Trophoblast cell (in vitro differentiated cells and primary cell): ENCODE data around the gene ADCY9.

Source experiments
- DNase-seq, 2 donors: peaks; one replicate each; pipeline ENCODE4 v3.0.0-alpha.2; 2016
- H2AFZ ChIP-seq: 2 replicates; pipeline ENCODE4 v1.6.1; 2013; ENCODE audit warnings: low read length, moderate library complexity, mild to moderate bottlenecking; ENCODE audit not compliant: insufficient read depth, poor library complexity
- H2AK5ac ChIP-seq: 2 replicates; pipeline ENCODE4 v1.6.1; 2013; ENCODE audit warnings: mild to moderate bottlenecking, low read length
- H2BK120ac ChIP-seq: 2 replicates; pipeline ENCODE4 v1.6.1; 2013; ENCODE audit warnings: low read length, mild to moderate bottlenecking, moderate library complexity; ENCODE audit not compliant: insufficient read depth, poor library complexity
- H2BK12ac ChIP-seq: 2 replicates; pipeline ENCODE4 v1.6.1; 2013; ENCODE audit warnings: mild to moderate bottlenecking, low read length, moderate library complexity
- H2BK5ac ChIP-seq: 2 replicates; pipeline ENCODE4 v1.6.1; 2013; ENCODE audit warnings: low read length, low read depth, moderate library complexity, mild to moderate bottlenecking; ENCODE audit not compliant: poor library complexity
- H3K14ac ChIP-seq: 2 replicates; pipeline ENCODE4 v1.6.1; 2013; ENCODE audit warnings: mild to moderate bottlenecking, low read length
- H3K18ac ChIP-seq: 2 replicates; pipeline ENCODE4 v1.6.1; 2013; ENCODE audit warnings: mild to moderate bottlenecking, low read length
- H3K23ac ChIP-seq: 2 replicates; pipeline ENCODE4 v1.6.1; 2013; ENCODE audit warnings: low read length
- H3K27ac ChIP-seq: 2 replicates; pipeline ENCODE4 v1.5.1; 2013; ENCODE audit warnings: low read depth, mild to moderate bottlenecking, inconsistent platforms, low read length, moderate library complexity
- H3K27me3 ChIP-seq: 2 replicates; pipeline ENCODE4 v1.6.1; 2013; ENCODE audit warnings: inconsistent platforms, mild to moderate bottlenecking, low read length, moderate library complexity; ENCODE audit not compliant: insufficient read depth
- H3K36me3 ChIP-seq, 2 experiments: 1 replicate in 1 of 2; 2 replicates in 1 of 2; pipeline ENCODE4 v1.6.1; 2013; ENCODE audit warnings: low read length in 2 of 2, mild to moderate bottlenecking in 2 of 2, moderate library complexity in 1 of 2; ENCODE audit not compliant: insufficient read depth in 2 of 2, control insufficient read depth in 1 of 2
- H3K4ac ChIP-seq: 2 replicates; pipeline ENCODE4 v1.6.1; 2013; ENCODE audit warnings: low read depth, mild to moderate bottlenecking, low read length, moderate library complexity
- H3K4me1 ChIP-seq, 2 experiments: 1 replicate in 1 of 2; 2 replicates in 1 of 2; pipeline ENCODE4 v1.6.1; 2013; ENCODE audit warnings: low read length in 2 of 2, mild to moderate bottlenecking in 2 of 2, moderate library complexity in 1 of 2; ENCODE audit not compliant: insufficient read depth in 2 of 2, control insufficient read depth in 1 of 2
- H3K4me2 ChIP-seq: 2 replicates; pipeline ENCODE4 v1.6.1; 2013; ENCODE audit warnings: inconsistent platforms, mild to moderate bottlenecking, low read length, moderate library complexity
- H3K4me3 ChIP-seq: 2 replicates; pipeline ENCODE4 v1.5.1; 2013; ENCODE audit warnings: mild to moderate bottlenecking, low read depth, low read length, inconsistent platforms
- H3K79me1 ChIP-seq: one replicate; pipeline ENCODE4 v1.6.1; 2013; ENCODE audit warnings: low read length
- H3K79me2 ChIP-seq: 2 replicates; pipeline ENCODE4 v1.6.1; 2013; ENCODE audit warnings: low read length, mild to moderate bottlenecking; ENCODE audit not compliant: control insufficient read depth, insufficient read depth, poor library complexity
- H3K9ac ChIP-seq: 2 replicates; pipeline ENCODE4 v1.6.1; 2013; ENCODE audit warnings: mild to moderate bottlenecking, low read length
- H3K9me3 ChIP-seq: 2 replicates; pipeline ENCODE4 v1.6.1; 2013; ENCODE audit warnings: low read depth, mild to moderate bottlenecking, control low read depth, inconsistent platforms, low read length; ENCODE audit not compliant: insufficient read depth
- H4K12ac ChIP-seq: 2 replicates; pipeline ENCODE4 v1.6.1; 2013; ENCODE audit warnings: low read depth, mild to moderate bottlenecking, low read length, moderate library complexity
- H4K8ac ChIP-seq: 2 replicates; pipeline ENCODE4 v1.6.1; 2013; ENCODE audit warnings: low read depth, mild to moderate bottlenecking, low read length, moderate library complexity
- H4K91ac ChIP-seq: one replicate; pipeline ENCODE4 v1.6.1; 2013; ENCODE audit warnings: low read depth, mild to moderate bottlenecking, low read length, moderate library complexity
- WGBS: extraction: QIAGEN DNeasy Blood & Tissue Kit; methylation state at CpG from one replicate; pipeline ENCODE4 v1.1.7; 2013; ENCODE audit warnings: missing lambda C conversion rate; ENCODE audit not compliant: insufficient read length, insufficient coverage; ENCODE audit errors: extremely low coverage; 5-methylcytosine and 5-hydroxymethylcytosine counted together

Gene ADCY9

GRCh38 chr16:4086153-4086552 lies 30.1 kb downstream of the ADCY9 start:
- Histone ChIP-seq H4K12ac (no peak overlapping the region), H3K79me2 (no peaks in the 10 kb centered on the region), H3K36me3 (peaks cover 1 to 3% of the 10 kb centered on the region in 2 experiments), H3K9me3 (peaks cover 3% of the 10 kb centered on the region), H3K18ac (peak overlapping the region; percentile 69), H3K4me2 (no peak overlapping the region), H3K4ac (peak overlapping the region; percentile 1), H3K27ac (no peak overlapping the region), H3K4me1 (peaks cover 11 to 13% of the 10 kb centered on the region in 2 experiments), H3K27me3 (no peaks in the 10 kb centered on the region), H3K4me3 (no peak overlapping the region), H3K23ac (no peak overlapping the region), H2BK5ac (no peak overlapping the region), H4K91ac (peak overlapping the region; percentile 52), H2BK120ac (peak overlapping the region; percentile 8), H2BK12ac (peak overlapping the region; percentile 69), H2AFZ (no peak overlapping the region), H3K9ac (no peak overlapping the region), H3K14ac (peak overlapping the region; percentile 53), H3K79me1 (peaks cover 3% of the 10 kb centered on the region), H2AK5ac (peak overlapping the region; percentile 97), H4K8ac (no peak overlapping the region)
- whole genome bisulfite sequencing, result no CpG with 5 or more reads among the region's 15 CpGs
- DNase-seq, result no peak

- Histone ChIP-seq H3K4me1 (peaks cover 11 to 13% of the 10 kb centered on the region in 2 experiments), H3K9me3 (peaks cover 3% of the 10 kb centered on the region), H3K4me3 (no peak overlapping the region), H2AFZ (no peak overlapping the region), H2AK5ac (no peak overlapping the region), H4K91ac (peak overlapping the region; percentile 45), H3K14ac (no peak overlapping the region), H2BK12ac (no peak overlapping the region), H3K9ac (no peak overlapping the region), H3K4ac (no peak overlapping the region), H3K79me2 (no peaks in the 10 kb centered on the region), H2BK120ac (no peak overlapping the region), H3K4me2 (no peak overlapping the region), H4K12ac (no peak overlapping the region), H3K79me1 (peaks cover 3% of the 10 kb centered on the region), H3K18ac (no peak overlapping the region), H2BK5ac (no peak overlapping the region), H3K23ac (no peak overlapping the region), H3K27me3 (no peaks in the 10 kb centered on the region), H4K8ac (no peak overlapping the region), H3K27ac (no peak overlapping the region), H3K36me3 (peaks cover 1 to 3% of the 10 kb centered on the region in 2 experiments)
- peak; percentile 56 to 60 for DNase-seq
- WGBS, result no CpG with 5 or more reads among the region's 12 CpGs
These were observed 30.8 kb downstream of the ADCY9 start for GRCh38 chr16:4085405-4085970.

DNA sequence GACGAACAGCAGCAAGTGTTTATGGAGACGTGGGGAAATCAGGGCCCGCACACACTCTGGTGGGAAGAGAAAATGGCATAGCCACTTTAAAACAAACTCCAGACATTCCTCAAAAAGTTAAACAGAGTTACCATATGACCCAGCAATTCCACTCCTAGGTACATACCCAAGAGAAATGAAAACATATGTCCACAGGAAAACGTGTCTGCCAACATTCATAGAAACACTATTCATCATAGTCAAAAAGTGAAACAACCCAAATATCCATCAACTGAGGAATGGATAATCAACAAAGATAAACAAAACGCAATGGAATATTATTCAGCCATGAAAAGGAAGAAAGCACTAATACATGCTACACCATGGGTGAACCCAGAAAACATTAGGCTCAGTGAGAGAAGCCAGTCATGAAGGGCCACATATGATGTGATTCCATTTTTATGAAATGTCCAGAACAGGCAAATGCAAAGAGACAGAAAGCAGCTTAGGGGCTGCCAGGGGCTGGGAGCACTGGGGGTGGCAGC lies 32.8 kb downstream of the ADCY9 start:
- no peak overlapping the region for H2AK5ac ChIP-seq
- peaks cover 3% of the 10 kb centered on the region for H3K79me1 ChIP-seq
- H4K91ac ChIP-seq, result no peak overlapping the region
- no peak overlapping the region for H3K4me2 ChIP-seq
- peaks cover 11 to 13% of the 10 kb centered on the region in 2 experiments for H3K4me1 ChIP-seq
- H3K4me3 ChIP-seq, result no peak overlapping the region
- H3K27ac ChIP-seq, result no peak overlapping the region
- H3K9ac ChIP-seq, result no peak overlapping the region
- no peak overlapping the region for H2BK5ac ChIP-seq
- no peak overlapping the region for H3K14ac ChIP-seq
- H3K27me3 ChIP-seq, result no peaks in the 10 kb centered on the region
- no peak overlapping the region for H2AFZ ChIP-seq
- H4K12ac ChIP-seq, result no peak overlapping the region
- H3K4ac ChIP-seq, result no peak overlapping the region
- H4K8ac ChIP-seq, result no peak overlapping the region
- H2BK120ac ChIP-seq, result no peak overlapping the region
- H3K18ac ChIP-seq, result no peak overlapping the region
- WGBS, result no CpG with 5 or more reads among the region's 5 CpGs
- peaks cover 1 to 3% of the 10 kb centered on the region in 2 experiments for H3K36me3 ChIP-seq
- no peak overlapping the region for H3K23ac ChIP-seq
- H2BK12ac ChIP-seq, result no peak overlapping the region
- H3K79me2 ChIP-seq, result no peaks in the 10 kb centered on the region
- peaks cover 3% of the 10 kb centered on the region for H3K9me3 ChIP-seq
- peak in 1 of 2 donors; percentile 67 for DNase-seq

GRCh38 chr16:4082474-4083044 lies 33.7 kb downstream of the ADCY9 start:
- Histone ChIP-seq H2AFZ (no peak overlapping the region), H3K27me3 (no peaks in the 10 kb centered on the region), H4K12ac (no peak overlapping the region), H3K9me3 (peaks cover 3% of the 10 kb centered on the region), H3K14ac (no peak overlapping the region), H2AK5ac (no peak overlapping the region), H3K4me3 (peak overlapping the region; percentile 57), H4K91ac (no peak overlapping the region), H4K8ac (no peak overlapping the region), H3K18ac (no peak overlapping the region), H2BK12ac (no peak overlapping the region), H3K79me2 (no peaks in the 10 kb centered on the region), H3K27ac (no peak overlapping the region), H3K23ac (peak overlapping the region; percentile 100), H3K4me1 (peaks cover 11 to 13% of the 10 kb centered on the region in 2 experiments), H3K4me2 (no peak overlapping the region), H2BK5ac (no peak overlapping the region), H2BK120ac (no peak overlapping the region), H3K79me1 (peaks cover 3% of the 10 kb centered on the region), H3K4ac (no peak overlapping the region), H3K9ac (peak overlapping the region; percentile 79), H3K36me3 (peaks cover 1 to 3% of the 10 kb centered on the region in 2 experiments)
- no CpG with 5 or more reads among the region's 15 CpGs for WGBS
- DNase-seq, result no peak
